Chondrocyte (in vitro differentiated cells): ENCODE results near the gene PTPN11. TPM values are rescaled to one million over a fixed set of nuclear protein-coding genes. Genes with fewer than 3 reads are reported as not detected.

Source experiments
- DNase-seq: peaks from one replicate; pipeline ENCODE4 v3.0.0; 2021; ENCODE audit warnings: mixed read lengths, low spot score
- H3K27ac Mint-ChIP-seq: one replicate; pipeline ENCODE4 v1.8.0; 2021; ENCODE audit warnings: mild to moderate bottlenecking, moderate library complexity, mixed read lengths; ENCODE audit not compliant: unreplicated experiment
- H3K27me3 Mint-ChIP-seq: 2 replicates; pipeline ENCODE4 v1.8.0; 2021; ENCODE audit warnings: low read depth, mixed read lengths
- H3K36me3 Mint-ChIP-seq: 2 replicates; pipeline ENCODE4 v1.8.0; 2021; ENCODE audit warnings: low read depth, mixed read lengths
- H3K4me1 Mint-ChIP-seq: 2 replicates; pipeline ENCODE4 v1.8.0; 2021; ENCODE audit warnings: low read depth, mild to moderate bottlenecking, mixed read lengths
- H3K4me3 Mint-ChIP-seq: one replicate; pipeline ENCODE4 v1.8.0; 2021; ENCODE audit warnings: mild to moderate bottlenecking, moderate library complexity, mixed read lengths; ENCODE audit not compliant: unreplicated experiment
- H3K9me3 Mint-ChIP-seq: 2 replicates; pipeline ENCODE4 v1.8.0; 2021; ENCODE audit warnings: low read depth, mixed read lengths
- total RNA-seq: library from RNA; stranded (reverse); gene quantifications from 3 replicates; pipeline ENCODE4 v1.2.1, GENCODE V29; 2021
- TF ChIP-seq, protein P1 (sequence below): fragments of 200-600 bp; sonication (generic); IDR thresholded peaks from 2 replicates; pipeline ENCODE4 v1.5.0; 2021; ENCODE audit warnings: antibody characterized with exemption, mild to moderate bottlenecking, moderate library complexity

Gene PTPN11
- total RNA-seq, 1 donor from 2014 or later, result 141 TPM

DNA sequence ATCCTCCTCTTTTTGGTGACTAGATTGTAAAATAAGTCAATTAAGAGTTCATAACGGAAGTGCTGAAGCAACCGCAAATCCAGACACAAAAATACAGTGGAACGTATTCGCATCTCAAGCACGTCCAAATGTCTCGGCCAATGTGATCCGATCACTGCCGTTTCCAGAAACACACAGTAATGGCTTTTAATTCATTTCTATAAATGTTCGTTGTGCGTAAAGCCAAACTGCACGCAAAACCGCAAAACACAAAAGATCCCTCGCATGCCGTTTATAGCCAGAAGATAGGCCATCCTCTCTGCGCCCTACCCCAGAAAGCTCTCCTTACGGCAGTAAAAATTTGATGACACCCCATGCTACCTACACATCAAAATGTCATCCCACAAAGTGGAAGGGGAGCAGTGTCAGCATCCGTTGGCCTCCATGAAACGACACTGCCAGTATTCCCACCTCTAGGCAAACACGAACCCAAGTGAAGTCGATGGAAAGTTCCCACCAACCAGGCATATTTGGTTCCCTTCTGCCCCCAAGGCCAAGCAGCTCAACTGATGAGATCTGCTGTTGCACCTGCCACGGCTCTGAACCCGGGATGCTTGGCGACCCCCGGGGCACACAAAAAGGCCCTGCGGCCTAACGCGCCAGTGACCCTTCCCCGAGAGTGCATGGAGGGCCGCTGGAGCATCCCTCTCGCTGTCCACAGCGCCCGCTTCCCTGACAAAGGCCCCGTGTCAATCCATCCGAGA is 37.9 kb upstream of the PTPN11 start:
- Mint-ChIP-seq H3K4me3 (peak overlapping the region; percentile 87), H3K27me3 (no peaks in the 10 kb centered on the region), H3K9me3 (no peaks in the 10 kb centered on the region), H3K4me1 (peaks cover 27% of the 10 kb centered on the region), H3K36me3 (no peaks in the 10 kb centered on the region), H3K27ac (peak overlapping the region; percentile 92)
- TF ChIP-seq, protein P1, sequence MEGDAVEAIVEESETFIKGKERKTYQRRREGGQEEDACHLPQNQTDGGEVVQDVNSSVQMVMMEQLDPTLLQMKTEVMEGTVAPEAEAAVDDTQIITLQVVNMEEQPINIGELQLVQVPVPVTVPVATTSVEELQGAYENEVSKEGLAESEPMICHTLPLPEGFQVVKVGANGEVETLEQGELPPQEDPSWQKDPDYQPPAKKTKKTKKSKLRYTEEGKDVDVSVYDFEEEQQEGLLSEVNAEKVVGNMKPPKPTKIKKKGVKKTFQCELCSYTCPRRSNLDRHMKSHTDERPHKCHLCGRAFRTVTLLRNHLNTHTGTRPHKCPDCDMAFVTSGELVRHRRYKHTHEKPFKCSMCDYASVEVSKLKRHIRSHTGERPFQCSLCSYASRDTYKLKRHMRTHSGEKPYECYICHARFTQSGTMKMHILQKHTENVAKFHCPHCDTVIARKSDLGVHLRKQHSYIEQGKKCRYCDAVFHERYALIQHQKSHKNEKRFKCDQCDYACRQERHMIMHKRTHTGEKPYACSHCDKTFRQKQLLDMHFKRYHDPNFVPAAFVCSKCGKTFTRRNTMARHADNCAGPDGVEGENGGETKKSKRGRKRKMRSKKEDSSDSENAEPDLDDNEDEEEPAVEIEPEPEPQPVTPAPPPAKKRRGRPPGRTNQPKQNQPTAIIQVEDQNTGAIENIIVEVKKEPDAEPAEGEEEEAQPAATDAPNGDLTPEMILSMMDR, result no peak
- no peak for DNase-seq

DNA sequence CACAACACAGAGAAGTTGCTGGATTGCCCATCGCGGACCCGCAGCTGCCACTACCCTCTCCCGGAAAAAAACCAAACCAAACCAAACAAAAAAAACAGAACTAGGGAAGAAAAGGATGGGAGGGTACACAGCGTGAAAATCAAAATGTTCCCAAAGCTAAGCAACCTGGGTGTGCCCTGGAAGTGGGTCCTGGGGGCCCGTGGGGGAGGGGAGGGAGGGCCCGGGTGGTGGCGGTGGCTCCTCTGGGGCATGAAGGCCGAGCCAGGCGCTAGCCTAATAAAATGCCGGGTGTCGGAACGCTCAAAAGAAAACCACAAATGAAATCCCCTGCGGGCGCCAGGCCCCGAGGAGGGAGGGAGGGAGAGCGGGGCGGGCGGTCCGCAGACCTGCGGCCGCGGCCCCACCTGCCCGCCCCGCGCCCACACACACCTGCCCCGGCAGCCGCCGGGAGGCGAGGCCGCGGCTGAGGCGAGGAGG is 37.3 kb upstream of the PTPN11 start:
- TF ChIP-seq, protein P1, result no peak
- Mint-ChIP-seq H3K4me3 (peak overlapping the region; percentile 87), H3K9me3 (no peaks in the 10 kb centered on the region), H3K27me3 (no peaks in the 10 kb centered on the region), H3K27ac (peak overlapping the region; percentile 92), H3K4me1 (peaks cover 26% of the 10 kb centered on the region), H3K36me3 (no peaks in the 10 kb centered on the region)
- DNase-seq, result no peak

DNA sequence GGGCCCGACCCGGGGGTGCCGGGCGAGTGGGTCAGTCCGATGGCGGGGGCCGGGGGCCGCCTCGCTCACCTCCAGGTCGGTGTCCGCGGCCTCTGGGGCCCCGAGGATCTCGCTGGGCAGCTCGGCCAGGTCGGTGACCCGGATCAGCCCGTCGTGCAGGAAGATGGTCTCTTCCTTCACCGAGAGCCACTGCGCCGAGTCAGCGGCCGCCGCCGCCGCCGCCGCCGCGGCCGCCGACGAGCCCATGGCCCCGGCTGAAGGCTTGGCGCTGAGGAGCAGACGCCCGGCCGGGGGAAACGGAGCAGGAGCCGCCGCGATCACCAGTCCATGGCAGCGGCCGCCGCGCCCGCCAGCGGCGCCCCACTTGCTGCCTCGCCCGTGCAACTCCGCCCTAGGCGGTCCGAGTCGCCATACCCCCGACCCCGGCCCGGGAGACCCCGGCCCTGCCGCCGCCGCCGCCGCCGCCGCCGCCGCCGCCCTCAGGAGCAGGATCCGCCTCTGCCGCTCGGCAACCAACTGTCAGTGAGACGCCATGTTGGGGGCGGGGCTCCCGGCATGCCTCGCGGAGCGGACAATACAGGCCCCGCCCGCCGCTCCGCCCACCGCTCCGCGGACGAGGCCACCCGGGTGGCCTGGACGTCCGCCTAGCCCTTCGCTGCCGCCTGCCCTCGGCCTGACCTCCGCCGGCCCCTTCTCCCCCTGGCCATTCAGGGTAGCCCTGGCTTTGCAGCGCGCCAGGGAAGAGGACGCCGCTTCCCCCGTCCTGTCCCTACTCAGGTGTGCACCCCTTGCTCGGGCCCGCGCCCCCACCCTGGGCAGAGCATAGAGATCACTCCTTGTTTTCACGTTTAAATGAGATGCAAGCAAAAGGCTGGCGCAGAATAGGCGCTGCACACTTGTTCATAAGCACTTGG is 36.6 kb upstream of the PTPN11 start, which contains the start of gene HECTD4:
Gene HECTD4 (minus strand): TSS at position 549 of the 914 bp plus-strand sequence. CDS start 303 bp downstream, at position 246.
- Mint-ChIP-seq H3K27me3 (no peaks in the 10 kb centered on the region), H3K27ac (peak within 1 kb of the TSS; percentile 92), H3K9me3 (no peaks in the 10 kb centered on the region), H3K36me3 (no peaks in the 10 kb centered on the region), H3K4me3 (peak within 1 kb of the TSS; percentile 87), H3K4me1 (peaks cover 22% of the 10 kb centered on the region)
- TF ChIP-seq, protein P1, result no peak
- DNase-seq, result peak; percentile 97

DNA sequence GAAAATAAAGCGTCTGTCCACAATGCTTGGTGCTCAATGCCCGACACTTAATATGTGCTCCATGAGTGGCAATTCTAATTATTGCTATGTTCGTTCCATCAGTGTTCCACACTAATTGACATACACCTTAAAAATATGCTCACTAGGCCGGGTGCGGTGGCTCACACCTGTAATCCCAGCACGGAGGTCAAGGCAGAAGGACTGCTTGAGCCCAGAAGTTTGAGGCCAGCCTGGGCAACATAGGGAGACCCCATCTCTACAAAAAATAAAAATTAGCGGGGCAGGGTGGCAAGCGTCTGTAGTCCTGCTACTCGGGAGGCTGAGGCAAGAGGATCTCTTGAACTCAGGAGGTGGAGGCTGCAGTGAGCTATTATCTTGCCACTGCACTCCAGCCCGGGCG is 35.9 kb upstream of the PTPN11 start:
- H3K9me3 Mint-ChIP-seq, result no peaks in the 10 kb centered on the region
- no peaks in the 10 kb centered on the region for H3K36me3 Mint-ChIP-seq
- peaks cover 26% of the 10 kb centered on the region for H3K4me1 Mint-ChIP-seq
- H3K4me3 Mint-ChIP-seq, result peak overlapping the region; percentile 83
- H3K27ac Mint-ChIP-seq, result no peak overlapping the region
- H3K27me3 Mint-ChIP-seq, result no peaks in the 10 kb centered on the region
- no peak for DNase-seq
- TF ChIP-seq, protein P1, result no peak

DNA sequence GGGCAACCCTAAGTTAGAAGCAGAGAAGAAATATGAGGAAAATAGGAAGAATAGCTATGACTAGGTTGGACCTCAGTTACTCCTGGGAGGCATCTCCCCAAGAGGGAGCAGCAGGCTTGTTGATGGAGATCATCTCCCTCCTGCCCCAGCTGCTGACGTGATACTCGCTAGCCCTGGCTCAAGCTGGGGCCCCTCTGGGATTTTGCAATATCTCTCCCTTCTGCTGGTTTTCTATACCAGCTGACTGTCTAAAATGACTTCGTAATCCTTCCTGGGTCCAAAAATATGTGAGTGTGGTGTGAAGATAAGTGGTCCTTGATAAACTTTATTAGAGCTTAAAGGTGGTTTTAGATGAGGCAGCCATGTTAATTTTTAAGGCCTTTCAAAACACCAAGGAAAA is 32.0 kb upstream of the PTPN11 start:
- peak overlapping the region; percentile 62 for H3K27ac Mint-ChIP-seq
- no peaks in the 10 kb centered on the region for H3K36me3 Mint-ChIP-seq
- H3K27me3 Mint-ChIP-seq, result no peaks in the 10 kb centered on the region
- no peak for DNase-seq
- TF ChIP-seq, protein P1, result no peak
- no peak overlapping the region for H3K4me3 Mint-ChIP-seq
- H3K9me3 Mint-ChIP-seq, result no peaks in the 10 kb centered on the region
- H3K4me1 Mint-ChIP-seq, result peaks cover 10% of the 10 kb centered on the region
